ENCODE measurements around the gene RHEBL1.

RHEBL1 gene, protein sequence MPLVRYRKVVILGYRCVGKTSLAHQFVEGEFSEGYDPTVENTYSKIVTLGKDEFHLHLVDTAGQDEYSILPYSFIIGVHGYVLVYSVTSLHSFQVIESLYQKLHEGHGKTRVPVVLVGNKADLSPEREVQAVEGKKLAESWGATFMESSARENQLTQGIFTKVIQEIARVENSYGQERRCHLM

DNA sequence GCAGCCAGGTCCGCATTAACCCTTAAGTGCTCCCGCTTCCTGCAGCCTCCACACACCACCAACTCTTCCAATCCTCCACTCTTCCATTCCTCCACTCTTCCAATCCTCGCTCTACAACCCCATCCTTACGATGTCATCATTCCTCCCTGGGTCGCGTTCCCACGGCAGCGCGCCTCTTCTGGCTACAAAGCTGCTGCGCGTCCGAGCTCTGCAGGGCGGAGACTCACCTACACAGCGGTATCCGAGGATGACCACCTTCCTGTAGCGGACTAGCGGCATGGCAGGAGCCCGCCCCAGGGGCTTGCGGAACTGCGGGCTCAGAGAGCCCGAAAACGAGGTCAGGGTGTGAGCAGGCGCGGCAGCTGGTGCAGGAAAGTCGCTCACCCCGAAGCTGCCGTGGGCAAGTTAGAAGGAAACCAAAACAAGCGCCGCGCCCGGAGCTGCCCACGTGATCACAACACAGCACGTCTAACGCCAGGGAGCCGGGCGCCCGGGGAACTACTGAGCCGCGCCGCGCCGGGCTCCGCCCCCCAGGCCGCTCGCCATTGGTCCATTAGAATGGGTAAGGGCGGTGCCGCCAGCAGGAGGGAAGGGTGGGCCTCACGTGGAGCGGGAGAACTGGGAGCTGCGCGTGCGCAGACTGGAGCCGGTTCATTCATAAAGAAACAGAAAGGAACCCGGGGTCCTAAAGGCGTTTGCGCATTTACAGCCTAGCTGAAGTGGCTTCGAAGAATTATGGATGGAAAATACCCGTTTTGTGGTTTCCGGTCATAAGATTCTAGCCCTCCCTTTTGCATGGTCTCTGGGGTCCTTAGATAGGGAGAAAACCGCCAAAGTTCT lies at the start of gene RHEBL1:
Gene RHEBL1 (minus strand): TSS at position 473 of the 840 bp plus-strand sequence. CDS start 194 bp downstream, at position 279.
- in situ Hi-C loops (cut with MboI; ENCODE audit: low pct_unique_long_range_greater_than_20kb, low sequenced_read_pairs, unreplicated experiment) = no loop called here
- TF ChIP-seq, protein P1, sequence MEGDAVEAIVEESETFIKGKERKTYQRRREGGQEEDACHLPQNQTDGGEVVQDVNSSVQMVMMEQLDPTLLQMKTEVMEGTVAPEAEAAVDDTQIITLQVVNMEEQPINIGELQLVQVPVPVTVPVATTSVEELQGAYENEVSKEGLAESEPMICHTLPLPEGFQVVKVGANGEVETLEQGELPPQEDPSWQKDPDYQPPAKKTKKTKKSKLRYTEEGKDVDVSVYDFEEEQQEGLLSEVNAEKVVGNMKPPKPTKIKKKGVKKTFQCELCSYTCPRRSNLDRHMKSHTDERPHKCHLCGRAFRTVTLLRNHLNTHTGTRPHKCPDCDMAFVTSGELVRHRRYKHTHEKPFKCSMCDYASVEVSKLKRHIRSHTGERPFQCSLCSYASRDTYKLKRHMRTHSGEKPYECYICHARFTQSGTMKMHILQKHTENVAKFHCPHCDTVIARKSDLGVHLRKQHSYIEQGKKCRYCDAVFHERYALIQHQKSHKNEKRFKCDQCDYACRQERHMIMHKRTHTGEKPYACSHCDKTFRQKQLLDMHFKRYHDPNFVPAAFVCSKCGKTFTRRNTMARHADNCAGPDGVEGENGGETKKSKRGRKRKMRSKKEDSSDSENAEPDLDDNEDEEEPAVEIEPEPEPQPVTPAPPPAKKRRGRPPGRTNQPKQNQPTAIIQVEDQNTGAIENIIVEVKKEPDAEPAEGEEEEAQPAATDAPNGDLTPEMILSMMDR (IDR thresholded peaks at IDR 0.05; ENCODE audit: extremely low read depth, insufficient read depth, missing control alignments) = peak; percentile 38
- peak; percentile 97 for DNase-seq (ENCODE audit: low spot score)

DNA sequence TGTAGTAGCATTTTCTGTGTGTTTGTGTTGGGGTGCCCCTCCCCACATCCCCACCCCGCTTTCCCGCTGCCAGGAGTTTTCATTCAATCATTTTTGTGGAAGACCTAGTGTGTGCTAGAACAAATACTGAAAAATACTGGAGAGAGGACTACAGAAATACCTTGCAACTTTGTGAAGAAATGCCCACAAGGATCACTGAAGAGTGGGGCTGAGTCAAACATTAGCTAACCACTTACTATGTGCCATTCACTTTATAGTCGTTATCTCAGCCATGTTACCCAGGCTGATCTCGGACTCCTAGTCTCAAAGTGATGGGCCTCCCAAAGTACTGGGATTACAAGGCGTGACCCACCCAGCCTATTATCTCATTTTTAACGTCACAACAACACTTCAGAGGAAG lies 41.4 kb upstream of the RHEBL1 start:
- in situ Hi-C loops (cut with MboI; ENCODE audit: low pct_unique_long_range_greater_than_20kb, low sequenced_read_pairs, unreplicated experiment) = no loop called here
- DNase-seq (ENCODE audit: low spot score) = no peak
- TF ChIP-seq, protein P1 (IDR thresholded peaks at IDR 0.05; ENCODE audit: extremely low read depth, insufficient read depth, missing control alignments) = no peak

DNA sequence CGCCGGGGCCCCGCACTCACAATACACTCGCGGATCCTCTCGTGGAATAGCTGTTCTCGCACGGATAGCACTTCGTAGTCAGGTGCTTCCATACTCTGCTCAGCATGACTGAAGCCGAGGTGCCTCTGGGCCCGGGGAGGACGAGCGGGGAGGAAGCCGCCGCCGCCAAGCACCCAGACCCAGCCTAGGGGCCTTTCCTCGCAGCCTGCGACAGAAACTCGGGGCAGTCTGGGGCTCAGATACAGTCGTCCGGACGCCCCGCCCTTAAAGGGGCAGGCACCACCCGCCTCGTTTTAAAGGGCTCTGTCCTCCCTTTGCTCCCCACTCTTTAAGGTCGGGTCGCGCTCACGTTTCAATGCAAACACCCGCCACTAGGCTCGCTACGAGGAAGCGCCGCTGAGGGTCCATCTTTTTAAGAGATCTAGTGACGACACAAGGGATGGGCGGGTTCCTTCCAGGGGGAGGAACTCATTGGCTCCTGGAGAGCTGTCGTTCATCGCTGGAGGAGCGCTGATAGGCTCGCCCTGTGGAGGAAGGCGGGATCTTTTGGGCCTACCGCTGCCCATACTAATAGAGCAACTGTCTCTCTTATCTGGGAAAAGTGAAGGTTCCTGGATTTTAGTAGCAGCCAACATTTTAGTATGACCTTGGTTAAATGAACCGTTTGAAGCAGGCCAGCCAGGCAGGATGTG lies 40.8 kb upstream of the RHEBL1 start, which contains the start of gene LMBR1L:
Gene LMBR1L (minus strand): TSS at position 384 of the 692 bp plus-strand sequence. CDS start 292 bp downstream, at position 92.
- DNase-seq (ENCODE audit: low spot score) = peak; percentile 98
- TF ChIP-seq, protein P1 (IDR thresholded peaks at IDR 0.05; ENCODE audit: extremely low read depth, insufficient read depth, missing control alignments) = peak; percentile 41
- in situ Hi-C loops (cut with MboI; ENCODE audit: low pct_unique_long_range_greater_than_20kb, low sequenced_read_pairs, unreplicated experiment) = no loop called here

DNA sequence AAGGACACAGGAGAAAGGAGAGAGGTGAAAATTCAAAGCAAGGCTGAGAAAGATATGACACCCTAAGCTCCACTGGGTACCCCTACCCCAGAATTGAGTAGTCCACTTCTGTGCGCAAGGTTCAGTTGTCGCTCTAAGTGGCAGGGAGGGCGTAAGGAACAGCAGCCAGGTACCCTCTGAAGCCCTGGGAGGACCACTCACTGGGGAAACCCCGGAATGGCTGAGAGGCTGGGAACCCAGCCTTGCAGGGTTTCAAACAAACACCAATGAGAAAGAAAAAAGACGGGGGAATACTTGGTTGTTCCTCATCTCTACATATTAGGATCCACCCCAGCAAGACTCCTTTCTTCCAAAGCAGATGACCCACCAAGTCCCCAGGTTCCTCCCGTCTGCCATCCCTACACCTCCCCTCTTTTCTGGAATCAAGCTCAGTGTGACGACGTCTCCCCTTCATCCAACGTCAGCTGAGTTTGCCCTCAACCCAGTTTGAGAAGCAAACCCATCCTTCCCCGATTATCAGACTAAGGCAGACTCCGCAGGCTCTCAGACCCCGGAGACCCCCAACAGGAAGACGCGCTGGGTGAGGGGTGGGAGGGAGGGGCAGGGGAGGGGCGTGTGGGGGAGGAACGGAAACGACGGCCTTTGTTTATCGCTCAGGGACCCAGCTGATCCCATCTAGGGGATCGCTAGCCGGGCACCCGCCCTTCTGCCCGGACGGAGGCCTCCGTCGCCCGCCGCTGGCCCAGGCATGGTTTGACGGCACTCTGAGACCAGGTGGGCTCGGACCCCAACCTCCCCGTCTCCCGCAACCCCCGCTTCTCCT lies 40.1 kb upstream of the RHEBL1 start:
- TF ChIP-seq, protein P1 (IDR thresholded peaks at IDR 0.05; ENCODE audit: extremely low read depth, insufficient read depth, missing control alignments) = no peak
- in situ Hi-C loops (cut with MboI; ENCODE audit: low pct_unique_long_range_greater_than_20kb, low sequenced_read_pairs, unreplicated experiment) = no loop called here
- peak; percentile 48 for DNase-seq (ENCODE audit: low spot score)

DNA sequence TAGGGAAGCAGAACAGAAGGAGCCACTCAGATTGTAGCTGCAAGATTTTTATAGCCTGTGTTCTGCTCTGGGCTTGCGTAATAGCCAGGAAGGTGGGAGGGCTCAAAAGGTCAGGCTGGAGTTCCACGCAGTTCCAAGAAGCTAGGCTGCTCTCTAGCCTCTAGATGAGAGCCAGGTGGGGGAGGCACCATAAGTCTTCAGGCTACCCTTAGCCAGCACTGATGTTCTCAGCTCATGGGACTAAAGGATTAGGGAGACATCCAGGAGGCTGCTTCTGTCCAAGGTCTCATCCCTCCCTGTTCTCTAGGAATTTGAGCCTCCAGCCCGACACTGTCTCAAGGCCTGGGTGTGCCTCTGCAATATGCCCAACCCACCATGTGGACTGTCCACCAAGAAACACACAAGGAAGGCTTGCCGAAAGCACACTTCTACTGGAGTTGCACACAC lies 39.2 kb upstream of the RHEBL1 start:
- in situ Hi-C loops (cut with MboI; ENCODE audit: low pct_unique_long_range_greater_than_20kb, low sequenced_read_pairs, unreplicated experiment) = no loop called here
- TF ChIP-seq, protein P1 (IDR thresholded peaks at IDR 0.05; ENCODE audit: extremely low read depth, insufficient read depth, missing control alignments) = no peak
- DNase-seq (ENCODE audit: low spot score) = no peak
